Hematopoietic multipotent progenitor cell treated with erythropoietin and hydrocortisone succinate and interleukin-3 and kit ligand, for 17 days (in vitro differentiated cells): ENCODE measurements around the gene PCSK1N.

ENCODE experiments used
- DNase-seq: peaks from one replicate; pipeline ENCODE4 v3.0.0-alpha.2; 2015; ENCODE audit warnings: low spot score

The PCSK1N gene

DNA sequence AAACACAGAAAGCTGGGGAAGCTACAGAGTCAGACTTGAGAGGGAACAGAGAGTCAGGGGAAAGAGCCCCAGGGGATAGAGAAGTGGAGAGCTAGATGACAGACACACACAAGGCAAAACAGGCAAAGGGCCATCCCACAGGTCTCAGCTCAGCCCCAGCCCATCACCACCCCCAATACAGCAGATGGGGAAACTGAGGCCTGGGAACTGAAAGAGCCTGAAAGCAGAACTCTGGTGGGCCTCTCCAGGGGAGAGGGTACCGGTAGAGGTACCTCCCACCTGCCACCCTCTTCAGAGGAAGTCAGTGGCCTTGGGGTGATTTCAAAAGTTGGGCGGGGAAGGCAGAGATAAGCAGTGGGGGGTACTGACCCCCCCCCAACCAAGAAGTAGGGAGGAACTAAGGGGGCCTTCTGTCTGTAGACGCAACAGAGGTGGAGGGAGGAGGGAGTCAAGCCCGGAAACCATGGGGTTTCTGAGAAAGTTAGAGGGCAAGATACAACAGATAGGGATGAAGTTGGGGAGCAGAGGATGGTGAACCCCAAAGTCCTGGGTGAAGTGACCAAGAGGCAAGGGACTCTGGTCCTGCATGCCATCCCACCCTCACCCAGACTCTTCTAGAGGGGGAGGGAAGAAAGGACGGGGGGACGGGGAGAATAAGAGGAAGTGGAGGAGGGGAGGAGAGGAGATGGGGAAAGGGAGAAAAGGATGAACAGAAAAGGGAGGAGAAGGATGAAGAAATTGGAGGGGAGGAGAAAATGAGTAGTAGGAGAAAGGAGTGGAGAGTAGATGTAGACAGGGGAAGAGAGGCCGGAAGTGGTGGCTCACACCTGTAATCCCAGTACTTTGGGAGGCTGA is 45.8 kb downstream of the PCSK1N start:
- DNase-seq, result peak; percentile 45

GRCh38 chrX:48787505-48788443 is 47.6 kb downstream of the PCSK1N start:
- DNase-seq, result peak; percentile 64

GRCh38 chrX:48786825-48787504 is 48.4 kb downstream of the PCSK1N start:
- DNase-seq, result peak; percentile 52

- DNase-seq, result peak; percentile 79
These were observed 49.0 kb downstream of the PCSK1N start, which contains the start of gene GATA1 for GRCh38 chrX:48786341-48786800. GATA1 (plus strand) TSS chrX:48786590; CDS start chrX:48791110, 4,520 bp downstream.

- DNase-seq, result peak; percentile 78
These were observed 49.7 kb downstream of the PCSK1N start for GRCh38 chrX:48785540-48786214.

- DNase-seq, result peak; percentile 55
These were observed 50.2 kb downstream of the PCSK1N start for GRCh38 chrX:48785186-48785539.

DNA sequence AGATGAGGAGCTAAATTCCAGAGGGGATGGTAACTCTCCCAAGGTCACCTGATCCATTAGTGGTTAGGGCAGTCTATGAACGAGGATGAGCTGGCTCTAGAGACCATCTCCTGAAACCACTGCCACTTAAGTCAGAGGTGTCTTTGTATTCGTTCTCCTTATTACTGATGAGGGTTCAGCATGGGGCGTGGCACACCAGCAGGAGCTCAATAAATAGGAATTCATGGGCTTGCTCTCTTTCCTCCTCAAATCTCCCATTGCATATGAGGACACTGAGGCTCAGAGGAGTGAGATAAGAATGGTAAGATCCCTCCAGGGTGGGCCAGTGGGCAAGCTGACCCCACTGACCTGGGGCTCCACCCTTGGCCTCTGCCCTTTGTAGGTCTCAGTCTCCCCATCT is 50.7 kb downstream of the PCSK1N start:
- peak; percentile 58 for DNase-seq

DNA sequence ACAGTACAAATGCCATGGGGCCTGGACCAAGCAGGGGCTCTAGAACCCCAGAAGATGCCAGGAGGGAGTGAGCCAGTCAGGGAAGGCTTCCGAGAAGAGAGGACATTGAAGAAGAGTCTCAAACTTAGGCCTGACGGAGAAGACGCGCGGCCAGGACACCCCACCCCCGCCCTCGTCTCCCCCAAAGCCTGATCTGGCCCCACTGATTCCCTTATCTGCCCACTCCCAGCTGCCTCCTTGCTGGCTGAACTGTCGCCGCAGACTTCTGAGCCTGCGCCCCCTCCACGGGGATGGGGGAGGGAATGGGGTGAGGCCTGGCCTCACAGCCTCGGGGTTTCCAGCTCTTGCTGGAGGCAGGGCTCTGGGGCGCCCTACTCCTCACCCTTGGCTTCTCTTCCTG is 52.6 kb downstream of the PCSK1N start:
- peak; percentile 88 for DNase-seq

GRCh38 chrX:48782216-48782615 is 53.2 kb downstream of the PCSK1N start:
- DNase-seq, result no peak

DNA sequence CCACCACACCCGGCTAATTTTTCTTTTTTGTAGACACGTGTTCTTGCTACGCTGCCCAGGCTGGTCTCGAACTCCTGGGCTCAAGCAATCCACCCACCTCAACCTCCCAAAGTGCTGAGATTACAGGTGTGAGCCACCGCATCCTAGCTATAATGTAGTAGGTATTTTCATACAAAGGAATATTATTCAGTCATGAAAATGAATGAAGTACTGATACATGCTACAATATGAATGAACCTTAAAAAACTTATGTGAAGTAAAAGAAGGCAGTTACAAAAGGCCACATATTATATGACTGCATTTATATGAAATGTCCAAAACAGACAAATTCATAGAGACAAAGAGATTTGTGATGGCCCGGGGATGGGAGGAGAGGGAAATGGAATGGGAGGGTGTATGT is 53.7 kb downstream of the PCSK1N start:
- peak; percentile 15 for DNase-seq
